B cell (primary cell): ENCODE results near the gene FEM1B. TPM values are rescaled to one million over a fixed set of nuclear protein-coding genes. Genes with fewer than 3 reads are reported as not detected.

Experiments used
- ATAC-seq: fragments of 200-7000 bp; cut with Tn5 transposase; one replicate; pipeline ENCODE4 v1.10.0; 2021; ENCODE audit warnings: low read depth, mild to moderate bottlenecking, moderate number of reproducible peaks, moderate library complexity
- CTCF ChIA-PET: fragments of 350-600 bp; sonication (Branson Sonifier 250); formaldehyde crosslinking; loops from one replicate; lab custom pipeline; 2021; ENCODE audit warnings: antibody characterized with exemption, inconsistent platforms; lab: Charles Lee
- POLR2A ChIA-PET: fragments of 350-600 bp; sonication (Branson Sonifier 250); formaldehyde crosslinking; loops from one replicate; lab custom pipeline; 2021; ENCODE audit warnings: antibody characterized with exemption; lab: Charles Lee
- DNase-seq: peaks from one replicate; pipeline ENCODE4 v3.0.0; 2013
- H2AFZ ChIP-seq: 2 replicates; pipeline ENCODE4 v1.6.1; 2012; ENCODE audit warnings: mild to moderate bottlenecking, low read depth, low read length; ENCODE audit not compliant: insufficient read depth, poor library complexity, severe bottlenecking
- H3K27ac ChIP-seq, 2 donors: 1 replicate in 1 of 2; 2 replicates in 1 of 2; pipeline ENCODE4 v1.5.1; 2012 to 2013; ENCODE audit warnings: low read length in 2 of 2, mild to moderate bottlenecking in 2 of 2, moderate library complexity in 1 of 2
- H3K27me3 ChIP-seq, 4 experiments: fragments of 200-600 bp in 1 of 4; sonication (generic) in 1 of 4; replicated peaks in 1 of 4; 1 replicate in 2 of 4; 2 replicates in 2 of 4; pipeline versions ENCODE4 v1.6.1 to v1.7.0; 2013 to 2016; ENCODE audit warnings: low read length in 3 of 4, mild to moderate bottlenecking in 2 of 4, mixed read lengths in 1 of 4, moderate library complexity in 1 of 4; ENCODE audit not compliant: insufficient read depth in 4 of 4, control insufficient read depth in 3 of 4; ENCODE audit errors: control extremely low read depth in 1 of 4
- H3K36me3 ChIP-seq, 2 experiments: replicated peaks in 1 of 2; 1 replicate in 1 of 2; 2 replicates in 1 of 2; pipeline versions ENCODE4 v1.6.1 to v1.7.1; 2013; ENCODE audit warnings: low read length in 1 of 2; ENCODE audit not compliant: insufficient read depth in 2 of 2, control insufficient read depth in 1 of 2; ENCODE audit errors: control extremely low read depth in 1 of 2, extremely low read depth in 1 of 2
- H3K4me1 ChIP-seq, 2 donors: fragments of 200-600 bp in 1 of 2; sonication (generic) in 1 of 2; 1 replicate in 1 of 2; 2 replicates in 1 of 2; pipeline versions ENCODE4 v1.5.1 to v1.6.1; 2013 to 2017; ENCODE audit warnings: low read length in 2 of 2; ENCODE audit not compliant: control insufficient read depth in 2 of 2, insufficient read depth in 2 of 2
- H3K4me2 ChIP-seq: replicated peaks from 2 replicates; pipeline ENCODE3; 2012; ENCODE audit warnings: mild to moderate bottlenecking, low read depth, low read length; ENCODE audit not compliant: poor library complexity, severe bottlenecking
- H3K4me3 ChIP-seq, 5 experiments: fragments of 200-600 bp in 1 of 5; sonication (generic) in 1 of 5; 1 replicate in 3 of 5; 2 replicates in 2 of 5; pipeline versions ENCODE4 v1.5.1 to v1.7.0; 2011 to 2016; ENCODE audit warnings: low read length in 4 of 5, mild to moderate bottlenecking in 4 of 5, low read depth in 2 of 5, control low read depth in 1 of 5, moderate library complexity in 1 of 5; ENCODE audit not compliant: insufficient read depth in 1 of 5; ENCODE audit errors: control extremely low read depth in 1 of 5, extremely low read depth in 1 of 5
- H3K79me2 ChIP-seq: fragments of 200-600 bp; sonication (generic); one replicate; pipeline ENCODE4 v1.6.0; 2016; ENCODE audit warnings: low read length; ENCODE audit not compliant: control insufficient read depth, insufficient read depth
- H3K9ac ChIP-seq: fragments of 200-600 bp; sonication (generic); 2 replicates; pipeline ENCODE4 v1.6.1; 2017; ENCODE audit warnings: mild to moderate bottlenecking, low read length, moderate library complexity
- H3K9me3 ChIP-seq, 3 donors: one replicate each; pipeline versions ENCODE4 v1.6.1 to v1.7.1; 2013; ENCODE audit warnings: low read length in 2 of 3; ENCODE audit not compliant: control insufficient read depth in 2 of 3, insufficient read depth in 1 of 3; ENCODE audit errors: control extremely low read depth in 1 of 3
- H4K20me1 ChIP-seq: 2 replicates; pipeline ENCODE4 v1.6.0; 2012; ENCODE audit warnings: mild to moderate bottlenecking, low read length; ENCODE audit not compliant: insufficient read depth, control insufficient read depth, poor library complexity, severe bottlenecking
- H3K27ac Mint-ChIP-seq: one replicate; pipeline ENCODE4 v1.8.0; 2021; ENCODE audit warnings: mixed read lengths
- H3K27me3 Mint-ChIP-seq: one replicate; pipeline ENCODE4 v1.8.0; 2021; ENCODE audit warnings: mixed read lengths
- H3K4me1 Mint-ChIP-seq: one replicate; pipeline ENCODE4 v1.8.0; 2021; ENCODE audit warnings: mixed read lengths
- H3K4me3 Mint-ChIP-seq: one replicate; pipeline ENCODE4 v1.8.0; 2021; ENCODE audit warnings: mixed read lengths
- H3K9me3 Mint-ChIP-seq: one replicate; pipeline ENCODE4 v1.8.0; 2022; ENCODE audit warnings: mixed read lengths; ENCODE audit not compliant: insufficient read depth
- CTCF ChIP-seq: fragments of 200-600 bp; IDR thresholded peaks from one replicate; pipeline ENCODE4 v1.8.0; 2022; ENCODE audit warnings: antibody characterized with exemption, mild to moderate bottlenecking
- EZH2 ChIP-seq: IDR thresholded peaks from 2 replicates; pipeline ENCODE4 v1.6.1; 2012; ENCODE audit warnings: borderline replicate concordance, low read depth, mild to moderate bottlenecking, moderate library complexity, low read length; ENCODE audit not compliant: insufficient read depth, poor library complexity, severe bottlenecking
- WGBS: methylation state at CpG from one replicate; pipeline ENCODE4 v1.1.5; 2013; ENCODE audit warnings: missing lambda C conversion rate; ENCODE audit not compliant: insufficient coverage; 5-methylcytosine and 5-hydroxymethylcytosine counted together
- intact Hi-C: fragments of 100-400 bp; cut with micrococcal nuclease; formaldehyde crosslinking; loops from one replicate; pipeline ENCODE4 v1.10.0; 2022
- polyA plus RNA-seq: library from polyadenylated mRNA; depleted of rRNA; stranded (reverse); fragments of >200 nt; gene quantifications from 2 replicates; pipeline ENCODE4 v1.2.3, GENCODE V29; 2012
- total RNA-seq, 2 donors: library from RNA; stranded (reverse); fragments of 120-200 nt in 1 of 2; gene quantifications; 1 replicate in 1 of 2; 2 replicates in 1 of 2; pipeline versions ENCODE4 v1.2.3 to v1.2.4, GENCODE V29; 2013 to 2022

FEM1B gene
- total and polyA plus RNA-seq, 2 donors (not counting 1 experiment from before 2014, with no cell fraction given): 13.8 to 52.4 TPM

- CTCF ChIA-PET: interaction anchor here (0.8 kb wide), 1 partner anchor 9 kb away, joined by 3 read pairs; no protein-coding TSS in a partner anchor
- no peak for TF ChIP-seq EZH2
- TF ChIP-seq CTCF: no peak
- no peak overlapping the region for H3K4me3 Mint-ChIP-seq
These were observed 15.6 kb upstream of the FEM1B start for GRCh38 chr15:68261980-68262379.

GRCh38 chr15:68262514-68263356, 14.8 kb upstream of the FEM1B start:
- H3K27me3 Mint-ChIP-seq: peaks cover 40% of the 10 kb centered on the region
- Histone ChIP-seq H3K4me3 (no peak overlapping the region), H2AFZ (no peak overlapping the region), H3K9me3 (no peaks in the 10 kb centered on the region), H4K20me1 (no peaks in the 10 kb centered on the region), H3K4me1 (no peaks in the 10 kb centered on the region), H3K27ac (no peak overlapping the region), H3K4me2 (no peak overlapping the region), H3K9ac (no peak overlapping the region), H3K27me3 (peaks cover 0 to 16% (median 15%) of the 10 kb centered on the region in 4 experiments), H3K79me2 (no peaks in the 10 kb centered on the region), H3K36me3 (no peaks in the 10 kb centered on the region)
- no peak overlapping the region for H3K4me3 Mint-ChIP-seq
- TF ChIP-seq EZH2 (no peak), CTCF (no peak)
- ChIA-PET CTCF (interaction anchor here (0.8 kb wide), 1 partner anchor 10 kb away, joined by 3 read pairs; no protein-coding TSS in a partner anchor), POLR2A (no interaction called here)
- intact Hi-C loops: no loop called here
- ATAC-seq (no peak), DNase-seq (no peak)
- no peaks in the 10 kb centered on the region for H3K4me1 Mint-ChIP-seq
- no CpG with 5 or more reads among the region's 5 CpGs for WGBS
- H3K27ac Mint-ChIP-seq: no peak overlapping the region
- H3K9me3 Mint-ChIP-seq: no peaks in the 10 kb centered on the region

More at GRCh38 chr15:68261980-68262379, 15.6 kb upstream of the FEM1B start:
- Histone ChIP-seq H3K36me3 (no peaks in the 10 kb centered on the region), H3K27ac (no peak overlapping the region), H3K4me1 (peaks cover 3 to 6% of the 10 kb centered on the region in 2 donors), H3K9me3 (no peaks in the 10 kb centered on the region), H4K20me1 (no peaks in the 10 kb centered on the region), H3K27me3 (peaks cover 0 to 15% (median 12%) of the 10 kb centered on the region in 4 experiments), H2AFZ (no peak overlapping the region), H3K9ac (no peak overlapping the region), H3K79me2 (no peaks in the 10 kb centered on the region), H3K4me3 (no peak overlapping the region), H3K4me2 (no peak overlapping the region)
- H3K27ac Mint-ChIP-seq: no peak overlapping the region
- intact Hi-C loops: no loop called here
- peaks cover 2% of the 10 kb centered on the region for H3K4me1 Mint-ChIP-seq
- WGBS: no CpG with 5 or more reads among the region's 3 CpGs
- H3K27me3 Mint-ChIP-seq: peaks cover 35% of the 10 kb centered on the region
- ATAC-seq (no peak), DNase-seq (no peak)
- H3K9me3 Mint-ChIP-seq: no peaks in the 10 kb centered on the region
- POLR2A ChIA-PET: no interaction called here
